Measurements from ENCODE around the gene CTNNAL1.
"Not testable (repeated sequence)": the region's sequence is repeated elsewhere in the genome, so short reads cannot be mapped to it uniquely, and the experiment has no call there.

The CTNNAL1 gene

DNA sequence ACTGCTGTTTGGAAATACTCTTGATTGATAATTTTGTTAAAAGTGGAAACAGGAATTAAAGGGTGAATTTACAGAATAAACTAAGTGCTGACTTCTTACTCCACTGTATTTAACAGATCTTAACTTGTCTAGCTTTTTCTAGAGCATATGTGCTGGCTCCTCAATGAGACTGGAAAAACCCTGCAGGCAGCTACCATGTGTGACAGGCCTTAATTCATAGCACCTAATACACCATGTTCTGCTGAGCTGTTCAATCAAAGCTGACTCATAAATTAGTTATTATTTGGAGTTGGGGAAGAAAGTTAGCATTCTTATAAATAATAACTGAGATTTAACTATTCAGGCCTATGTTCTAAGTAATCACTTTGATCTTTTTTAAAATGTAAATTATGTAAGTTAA, 29.4 kb downstream of the CTNNAL1 start:
- DNase-seq = no peak

DNA sequence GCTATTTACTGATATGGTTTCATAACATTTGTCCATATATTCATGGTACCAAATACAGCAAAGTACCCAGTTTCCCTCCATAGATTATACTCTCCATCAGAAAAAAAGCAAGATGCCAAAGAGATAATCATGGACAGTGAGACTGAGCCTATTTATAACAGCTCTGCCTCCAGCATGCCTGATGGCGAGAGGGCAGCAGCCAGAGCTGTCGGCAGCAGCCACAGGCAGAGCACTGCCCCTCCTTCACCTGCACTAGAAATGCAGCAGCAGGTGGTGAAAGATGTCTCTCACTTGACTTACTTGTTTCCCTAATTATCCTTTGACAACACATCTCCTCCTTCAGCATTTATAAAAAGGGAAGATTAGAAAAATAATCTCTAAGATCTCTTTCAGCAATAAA, 32.4 kb downstream of the CTNNAL1 start:
- DNase-seq = no peak

DNA sequence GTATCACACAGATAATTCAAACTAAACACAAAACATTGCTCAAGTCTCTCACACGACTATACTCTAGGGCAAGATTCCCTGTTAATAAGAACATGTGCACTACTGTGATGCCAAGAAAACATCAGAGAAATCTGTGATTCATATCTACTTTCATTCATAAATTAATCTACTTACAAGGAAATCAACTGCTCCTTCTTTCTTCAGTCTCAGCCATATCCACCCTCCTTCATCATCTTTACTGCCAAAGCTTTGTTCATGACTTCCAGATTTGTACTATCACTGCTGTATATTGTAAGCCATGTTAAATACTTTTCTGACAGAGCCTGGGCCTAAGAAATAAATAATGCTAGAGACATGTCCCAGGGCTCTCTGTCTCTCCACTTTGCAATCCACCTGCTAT, 35.1 kb downstream of the CTNNAL1 start:
- DNase-seq = no peak

DNA sequence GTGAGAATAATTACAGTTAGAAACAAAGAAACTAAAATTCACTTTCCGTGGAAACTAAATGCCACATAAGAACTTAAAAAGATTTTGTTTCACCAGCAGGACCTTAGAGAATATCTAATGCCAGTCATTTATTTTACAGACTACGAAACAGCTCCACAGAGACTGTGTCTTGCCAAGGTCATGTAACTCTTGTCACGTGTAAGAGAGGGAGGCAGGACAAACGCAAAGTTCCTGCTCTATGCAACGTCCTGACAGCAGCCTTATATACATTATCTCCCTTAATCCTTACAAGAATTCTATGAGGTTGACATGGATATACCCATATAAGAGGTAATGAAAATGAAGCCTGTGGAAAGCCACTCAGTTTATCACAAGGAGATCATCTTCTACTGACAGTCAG, 39.4 kb downstream of the CTNNAL1 start:
- no peak for DNase-seq

DNA sequence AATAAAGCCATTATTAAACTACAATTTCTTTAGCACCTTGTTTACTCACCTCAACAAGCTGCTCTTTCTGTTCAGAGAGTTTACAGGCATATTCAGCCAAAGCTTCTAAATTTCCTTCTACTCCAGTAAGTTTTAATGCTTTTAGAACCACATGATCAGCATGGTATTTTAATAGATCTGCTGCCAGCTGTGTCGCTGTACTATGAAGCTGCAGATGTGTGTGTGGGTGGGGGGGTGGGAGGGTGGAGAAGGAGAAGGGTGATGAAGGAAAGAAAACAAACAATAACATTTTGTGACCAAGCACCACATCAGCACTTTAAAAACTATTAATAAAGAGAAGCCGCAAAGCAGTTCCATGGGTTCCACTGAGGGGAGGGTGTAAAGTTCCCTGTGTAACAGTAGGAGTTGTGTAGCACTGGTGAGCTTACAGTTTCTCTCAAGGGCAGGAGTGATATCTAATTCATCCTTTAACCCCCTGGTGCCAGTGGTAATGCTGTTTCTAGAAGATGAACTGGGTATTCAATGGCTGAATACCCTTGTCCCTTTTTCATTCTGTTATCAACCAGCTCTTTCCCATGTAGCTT, 40.6 kb downstream of the CTNNAL1 start:
- DNase-seq = no peak

DNA sequence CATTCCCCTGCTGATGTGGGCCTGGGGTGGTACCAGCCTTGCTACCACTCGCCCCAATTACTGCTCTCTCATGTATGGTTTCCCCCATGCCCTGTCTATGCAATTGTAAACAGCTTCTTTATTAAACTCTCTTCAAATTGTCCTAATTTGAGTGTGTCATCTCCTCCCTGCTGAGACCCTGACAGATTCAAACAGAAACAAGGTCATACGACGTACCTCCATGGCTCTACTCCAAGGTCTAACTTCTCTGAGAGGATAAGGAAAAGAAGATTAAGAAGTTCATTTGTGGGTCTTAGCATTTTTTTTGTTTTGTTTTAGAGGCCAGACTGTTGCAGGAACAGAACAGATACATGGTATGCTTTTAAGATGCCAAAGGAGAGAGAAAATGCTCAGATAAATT, 41.1 kb downstream of the CTNNAL1 start:
- no peak for DNase-seq

DNA sequence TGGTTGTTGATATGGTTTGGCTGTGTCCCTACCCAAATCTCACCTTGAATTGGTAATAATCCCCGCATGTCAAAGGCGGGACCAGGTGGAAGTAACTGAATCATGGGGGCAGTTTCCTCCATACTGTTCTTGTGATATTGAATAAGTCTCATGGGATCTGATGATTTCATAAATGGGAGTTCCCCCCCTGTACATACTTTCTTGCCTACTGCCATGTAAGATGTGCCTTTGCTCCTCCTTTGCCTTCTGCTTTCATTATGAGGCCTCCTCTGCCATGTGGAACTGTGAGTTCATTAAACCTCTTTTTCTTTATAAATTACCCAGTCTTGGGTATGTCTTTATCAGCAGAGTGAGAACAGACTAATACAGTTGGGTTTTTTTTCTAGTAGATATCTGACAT, 41.9 kb downstream of the CTNNAL1 start:
- DNase-seq = not testable (repeated sequence)

DNA sequence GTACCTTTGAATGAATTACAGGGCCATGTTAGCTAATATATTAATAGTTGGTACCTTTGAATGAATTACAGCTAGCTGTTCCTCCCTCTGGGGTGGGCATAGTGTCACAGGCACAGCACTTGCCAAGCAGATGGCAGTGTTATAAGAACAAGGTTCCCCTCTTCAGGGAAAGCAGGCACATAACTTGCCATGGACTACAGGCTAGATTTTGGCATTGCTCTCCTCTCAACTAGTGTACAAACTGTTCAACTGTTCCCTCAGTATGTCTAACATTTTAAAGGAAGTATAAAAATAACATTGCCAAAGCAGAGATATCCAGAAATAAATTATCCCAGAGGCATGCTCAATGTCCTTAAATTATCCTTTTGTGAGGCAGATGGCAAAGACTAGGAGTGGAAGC, 45.4 kb downstream of the CTNNAL1 start:
- DNase-seq = no peak

DNA sequence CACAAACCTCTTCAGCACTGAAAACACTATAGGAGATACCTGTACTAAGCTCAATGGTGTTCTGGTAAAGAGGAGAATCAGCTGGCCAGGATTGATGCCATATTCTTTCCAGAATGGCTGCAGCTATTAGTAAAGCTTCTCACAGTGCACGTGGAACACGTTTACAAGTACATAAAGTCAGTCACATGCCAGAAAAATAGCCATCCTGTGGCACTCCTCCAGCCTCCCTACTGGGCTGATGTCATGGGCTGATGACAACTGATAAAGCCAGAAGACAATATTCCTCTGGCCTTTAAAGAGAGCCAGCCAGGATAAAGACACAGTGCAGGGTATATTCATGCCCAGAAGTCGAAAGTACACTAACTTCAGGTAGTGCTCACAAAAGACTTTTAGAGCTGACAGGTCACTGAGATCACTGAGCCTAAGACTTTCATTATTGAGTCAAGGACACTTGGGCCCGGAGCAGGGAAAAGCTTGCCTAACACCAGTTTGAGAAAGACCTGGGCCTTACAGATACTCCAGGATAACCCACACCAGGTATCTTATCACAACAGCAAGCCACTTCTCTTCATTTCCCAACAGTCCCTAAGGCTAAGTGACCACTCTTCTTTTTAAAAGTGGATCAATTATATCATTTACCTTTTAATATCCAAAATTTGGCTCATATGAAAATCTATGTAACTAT, 49.7 kb downstream of the CTNNAL1 start:
- no peak for DNase-seq

DNA sequence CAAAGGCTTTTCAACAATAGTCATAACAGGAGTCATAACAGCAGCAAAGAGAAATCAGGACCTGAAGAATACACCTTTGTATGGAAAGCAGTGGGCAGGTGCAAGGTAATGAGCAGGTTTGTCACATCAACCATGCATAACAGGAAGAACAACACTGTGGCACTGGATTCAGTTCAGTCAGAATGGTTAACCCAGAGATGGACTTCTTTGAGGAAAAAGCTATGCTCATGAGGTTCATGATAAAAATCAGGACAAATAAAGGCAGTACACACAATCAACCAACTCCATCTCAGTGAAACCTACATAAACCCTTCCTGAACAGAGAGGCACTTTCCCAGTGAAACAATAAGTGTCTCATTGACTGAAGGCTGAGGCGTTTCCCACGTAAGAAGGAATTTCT, 52.1 kb downstream of the CTNNAL1 start:
- DNase-seq = no peak

DNA sequence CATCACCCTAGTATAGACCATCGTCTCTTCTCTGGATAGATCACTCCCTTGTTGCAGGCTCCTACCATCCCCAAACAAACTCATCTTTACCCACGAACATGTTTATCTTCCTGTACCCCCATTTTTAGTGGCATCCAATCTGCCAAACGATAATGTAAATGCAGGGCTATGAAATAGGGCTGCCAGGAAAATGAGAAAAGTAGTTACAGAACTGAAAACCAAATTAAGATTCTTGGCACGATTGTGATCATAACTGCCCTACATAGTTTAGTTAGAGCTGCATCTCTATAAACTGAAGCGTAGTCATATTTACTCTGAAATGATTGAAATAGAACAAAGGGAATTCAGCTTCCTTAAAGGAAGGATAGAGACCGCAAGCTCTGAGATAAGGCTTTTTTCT, 53.0 kb downstream of the CTNNAL1 start:
- no peak for DNase-seq

DNA sequence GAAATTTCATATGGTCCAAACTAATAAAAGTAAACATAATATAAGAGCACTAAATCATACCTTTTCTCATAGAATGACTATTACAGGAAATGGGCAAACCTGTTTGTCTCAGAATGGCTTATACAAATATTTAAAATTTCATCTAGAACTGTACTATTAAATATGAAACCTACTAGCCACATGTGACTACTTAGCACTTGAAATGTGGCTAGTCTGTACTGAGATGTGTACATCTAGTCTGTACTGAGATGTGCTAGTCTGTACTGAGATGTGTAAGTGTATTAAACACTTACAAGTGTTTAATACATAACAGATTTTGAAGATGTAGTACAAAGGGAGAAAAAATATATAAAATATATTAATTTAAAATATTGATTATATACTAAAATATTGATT, 56.7 kb downstream of the CTNNAL1 start:
- no peak for DNase-seq

DNA sequence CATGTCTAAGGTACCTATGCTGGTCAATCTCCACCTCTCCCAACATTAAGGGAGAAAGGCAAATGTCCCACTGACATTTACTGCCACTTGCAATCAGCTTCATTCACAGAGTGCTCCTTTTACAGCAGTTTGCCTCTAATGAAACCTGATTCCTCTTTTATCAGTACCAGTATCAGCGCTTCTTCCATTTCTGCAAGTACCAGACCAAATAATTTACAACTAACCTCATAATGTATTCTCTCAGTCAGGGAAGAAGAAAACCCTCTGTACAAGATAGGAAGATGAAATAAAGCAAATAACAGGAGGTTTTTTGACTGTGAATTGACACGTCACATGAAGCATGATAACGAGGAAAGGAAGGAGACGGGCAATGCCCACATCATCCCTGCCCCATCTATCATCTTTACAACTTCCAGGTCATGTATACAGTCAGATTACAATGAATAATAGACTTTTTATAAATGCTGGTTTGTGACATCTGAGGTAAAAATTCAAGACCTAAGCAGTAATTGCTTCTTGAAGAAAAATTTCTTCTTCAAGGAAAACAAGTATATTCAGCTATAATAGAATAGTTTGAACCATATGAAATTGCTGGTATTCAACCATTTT, 57.2 kb downstream of the CTNNAL1 start:
- DNase-seq = no peak

DNA sequence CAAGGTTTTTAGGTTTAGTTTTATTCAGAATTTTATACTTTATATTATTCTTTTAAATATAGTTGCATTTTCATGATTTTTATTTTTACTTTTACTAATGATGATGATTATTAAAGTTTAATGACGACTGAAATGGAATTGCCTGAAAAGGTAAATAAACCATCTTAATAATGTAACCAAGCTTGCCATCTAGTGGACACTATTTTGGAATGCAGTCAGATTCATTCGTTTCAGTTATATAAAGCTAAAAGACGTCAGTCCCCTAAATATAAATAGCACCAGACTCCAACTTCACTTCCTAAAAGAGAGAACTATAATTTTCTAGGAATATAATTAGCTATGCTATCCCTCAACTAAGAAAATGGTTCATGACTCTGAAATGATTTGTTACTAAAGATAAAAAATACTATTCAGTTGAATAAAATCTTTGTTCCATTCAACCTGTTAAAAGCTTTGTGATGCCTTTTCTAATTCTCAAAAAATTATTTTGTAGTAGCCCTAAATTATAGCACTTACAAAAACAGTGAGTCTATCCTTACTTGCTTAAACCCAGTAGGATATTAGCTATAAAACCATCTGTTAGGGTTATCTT, 59.2 kb downstream of the CTNNAL1 start:
- DNase-seq = no peak

DNA sequence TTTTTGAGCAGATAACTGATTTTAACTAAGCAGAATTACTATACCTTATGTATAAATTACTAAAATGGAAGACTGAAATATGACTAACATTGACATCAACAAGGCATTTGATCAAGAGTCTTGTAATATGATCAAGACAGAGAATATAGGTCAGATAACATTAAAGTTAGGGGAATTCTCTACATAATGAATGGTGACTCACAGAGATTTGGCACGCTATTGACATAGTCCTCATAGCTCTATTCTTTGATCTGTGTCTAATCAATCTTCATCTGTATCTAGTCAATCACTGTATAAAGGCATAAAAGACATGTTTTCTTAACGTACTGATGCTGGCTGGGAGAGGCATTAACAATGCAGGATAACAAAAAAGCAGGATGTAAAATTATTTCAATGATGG, 61.7 kb downstream of the CTNNAL1 start:
- no peak for DNase-seq

DNA sequence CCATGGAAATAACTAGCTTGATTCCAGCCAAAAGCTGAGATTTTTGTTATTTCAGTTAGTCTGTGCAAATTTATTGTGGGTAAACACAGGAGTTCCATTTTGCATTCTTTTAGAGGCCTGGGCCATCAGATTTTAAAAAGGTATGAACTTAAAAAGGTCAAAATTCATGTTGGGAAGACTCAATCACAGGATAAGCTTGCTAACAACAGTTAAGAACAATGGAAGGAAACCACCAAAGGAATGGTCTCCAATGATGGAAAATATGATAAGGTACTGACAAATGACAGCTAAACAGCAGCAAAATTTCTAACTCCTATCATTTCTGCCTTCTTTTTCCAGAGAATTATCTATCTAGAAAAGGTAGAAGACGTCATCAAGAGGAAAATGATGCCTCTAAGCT, 63.1 kb downstream of the CTNNAL1 start:
- no peak for DNase-seq

DNA sequence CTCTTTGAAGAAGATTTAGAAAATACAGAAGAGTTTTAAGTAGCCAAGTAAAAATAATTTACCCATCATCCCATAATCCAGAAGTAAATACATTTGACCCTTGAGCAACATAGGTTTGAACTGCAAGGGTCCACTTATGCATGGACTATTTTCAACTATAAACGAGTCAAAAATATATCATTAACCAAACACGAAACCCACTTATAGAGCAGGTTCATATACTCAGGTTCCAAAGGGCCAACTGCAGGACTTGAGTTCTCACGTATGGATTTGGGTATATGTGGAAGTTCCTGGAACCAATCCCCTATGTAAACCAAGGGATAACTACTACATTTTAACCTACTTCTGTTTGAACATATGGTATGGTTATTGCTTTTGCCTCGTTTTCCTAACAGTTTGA, 73.3 kb downstream of the CTNNAL1 start:
- no peak for DNase-seq

DNA sequence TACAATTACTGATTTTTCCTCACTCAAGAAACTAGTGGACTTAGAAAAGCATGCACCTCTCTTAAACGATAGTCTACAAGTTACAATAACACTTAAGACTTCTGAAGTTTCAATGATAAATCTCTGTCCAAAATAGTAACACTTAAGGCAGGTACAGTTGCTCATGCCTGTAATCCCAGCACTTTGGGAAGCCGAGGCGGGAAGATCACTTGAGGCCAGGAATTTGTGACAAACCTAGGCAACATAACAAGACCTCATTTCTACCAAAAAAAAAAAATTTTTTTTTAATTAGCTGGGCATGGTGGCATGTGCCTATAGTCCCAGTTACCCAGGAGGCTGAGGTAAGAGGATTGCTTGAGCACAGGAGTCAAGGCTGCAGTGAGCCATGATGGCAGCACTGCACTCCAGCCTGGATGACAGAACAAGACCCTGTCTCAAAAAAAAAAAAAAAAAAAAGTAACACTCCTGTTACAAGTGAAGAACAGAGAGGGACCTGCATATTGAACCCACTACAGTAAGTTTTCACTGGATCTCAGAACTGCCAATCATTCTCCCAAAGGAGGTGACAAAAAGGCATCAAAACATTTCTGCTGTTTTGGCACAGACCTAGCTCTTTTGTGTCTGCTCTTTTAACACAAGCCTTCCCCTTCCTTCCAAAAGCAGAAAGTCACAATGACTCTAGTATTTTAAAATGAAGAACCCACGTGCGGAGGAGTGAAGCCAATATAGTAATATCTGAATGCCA, 75.6 kb downstream of the CTNNAL1 start:
- no peak for DNase-seq

DNA sequence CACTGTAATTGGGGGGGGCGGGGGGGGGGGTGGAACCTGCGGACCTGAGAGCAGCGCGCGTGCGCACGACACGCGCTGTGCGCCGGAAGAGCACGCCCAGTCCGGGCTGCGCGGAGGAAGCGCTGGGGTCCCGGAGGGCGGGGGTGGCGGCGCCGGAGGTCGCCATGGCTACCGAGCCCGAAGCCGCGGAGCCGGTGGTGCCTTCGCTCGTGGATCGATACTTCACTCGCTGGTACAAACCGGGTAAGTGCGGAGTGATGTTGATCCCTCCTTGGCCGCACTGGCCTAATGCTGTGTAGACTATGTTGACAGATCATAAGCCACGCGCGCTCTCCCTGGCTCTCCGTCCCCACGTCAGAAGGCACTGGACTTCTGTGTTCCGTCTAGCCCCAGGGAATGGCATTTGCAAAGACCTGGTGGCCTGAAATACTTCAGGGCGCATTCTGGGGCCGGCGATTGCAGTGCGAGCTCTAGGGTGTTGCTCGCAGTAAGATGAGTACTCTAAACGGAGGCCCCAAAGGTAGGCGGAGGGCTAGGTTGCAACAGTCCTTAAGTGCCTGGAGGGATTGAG, 78.9 kb downstream of the CTNNAL1 start, which contains the start of gene ABITRAM:
TSS of gene ABITRAM (plus strand) at position 78 of the 571 bp plus-strand sequence. CDS start at position 165, 87 bp downstream.
- peak; percentile 75 for DNase-seq

DNA sequence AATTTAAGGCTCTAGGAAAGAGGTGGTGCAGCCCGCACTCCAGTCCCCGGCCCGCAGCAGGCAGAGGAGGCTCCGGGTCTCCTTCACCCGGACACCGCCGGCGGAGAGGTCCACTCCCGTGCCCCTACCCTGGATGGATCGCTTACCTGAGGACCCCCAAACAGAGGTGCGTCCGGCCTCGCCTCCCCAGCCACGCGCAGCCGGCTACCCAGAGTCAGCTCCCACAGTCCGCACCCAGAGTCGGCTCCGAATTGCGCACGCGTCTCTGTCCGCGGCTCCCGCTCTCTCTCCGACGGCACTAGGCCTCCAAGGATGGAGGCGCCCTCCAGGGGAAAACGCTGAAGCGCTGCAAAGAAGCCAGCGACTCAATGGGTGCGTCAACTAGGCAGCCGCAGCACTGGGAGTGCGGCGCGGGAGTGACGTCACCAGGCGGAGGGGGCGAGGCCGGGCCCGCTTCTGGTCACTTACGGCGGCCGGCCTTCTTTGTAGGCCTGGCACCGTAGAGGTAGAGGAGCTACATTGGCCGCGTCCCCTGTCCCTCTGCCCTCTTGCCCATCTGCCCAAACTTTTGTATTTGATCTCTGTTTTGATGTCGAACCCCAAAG, 79.5 kb downstream of the CTNNAL1 start, which contains the start of gene ELP1:
TSS of gene ELP1 (minus strand) at position 407 of the 605 bp plus-strand sequence. CDS start 2,978 bp downstream, outside the sequence.
- DNase-seq = peak; percentile 92

DNA sequence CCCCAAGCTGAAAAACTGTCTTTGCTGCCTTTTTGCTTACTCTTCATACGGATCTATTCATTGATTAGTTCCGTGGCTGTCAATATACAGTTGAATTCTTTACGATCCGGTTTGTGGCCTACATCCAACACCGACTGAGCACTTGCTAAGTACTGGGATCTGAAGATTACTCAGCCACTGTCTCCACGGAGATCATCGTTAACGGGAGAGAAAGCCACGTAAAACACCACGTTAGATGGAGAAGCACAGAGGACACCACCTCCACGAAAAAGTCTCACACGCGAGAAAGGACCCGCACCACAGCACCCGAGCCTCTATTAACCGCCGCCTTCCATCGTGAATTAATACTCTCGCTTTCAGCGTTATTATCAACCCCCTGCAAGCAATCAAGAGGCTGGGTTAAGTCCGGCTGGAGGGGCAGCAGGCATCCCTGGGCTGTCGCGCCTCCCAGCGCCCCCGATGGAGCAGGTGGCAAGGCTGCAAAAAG, 80.0 kb downstream of the CTNNAL1 start:
- no peak for DNase-seq

DNA sequence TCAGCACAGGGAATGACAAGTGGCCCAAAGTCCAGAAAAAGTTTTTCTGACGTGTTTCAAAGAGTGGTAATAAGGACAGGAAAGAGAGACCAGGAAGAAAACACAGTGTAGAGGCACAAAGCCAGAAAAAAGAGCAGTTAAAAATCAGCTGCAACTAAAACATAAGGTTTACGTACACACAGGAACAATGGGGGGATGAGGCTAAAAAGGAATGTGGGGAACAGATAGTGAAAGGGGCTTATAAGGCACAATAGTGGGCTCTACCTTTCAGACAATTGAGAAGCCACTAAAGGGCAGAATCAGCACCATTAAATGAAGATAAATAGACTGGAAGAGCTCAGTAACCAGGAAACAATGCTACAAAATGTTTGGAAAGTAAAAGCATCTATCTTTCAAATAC, 84.9 kb downstream of the CTNNAL1 start:
- no peak for DNase-seq
